Endodermal cell (in vitro differentiated cells): ENCODE results near the gene AMPD3. TPM values are rescaled to one million over a fixed set of nuclear protein-coding genes. Genes with fewer than 3 reads are reported as not detected.

Experiments used
- DNase-seq: peaks from one replicate; pipeline ENCODE4 v3.0.0-alpha.2; 2017
- H3K27ac ChIP-seq: 2 replicates; pipeline ENCODE4 v1.5.1; 2013; ENCODE audit warnings: mild to moderate bottlenecking, low read depth, low read length, moderate library complexity
- H3K27me3 ChIP-seq: 2 replicates; pipeline ENCODE4 v1.6.1; 2013; ENCODE audit warnings: mild to moderate bottlenecking, low read length, moderate library complexity; ENCODE audit not compliant: insufficient read depth, control insufficient read depth, poor library complexity, severe bottlenecking
- H3K36me3 ChIP-seq: 2 replicates; pipeline ENCODE4 v1.7.0; 2013; ENCODE audit warnings: mild to moderate bottlenecking, low read length, moderate library complexity; ENCODE audit not compliant: control insufficient read depth, insufficient read depth
- H3K4me1 ChIP-seq: one replicate; pipeline ENCODE4 v1.7.0; 2013; ENCODE audit warnings: low read length; ENCODE audit not compliant: control insufficient read depth, insufficient read depth
- H3K4me3 ChIP-seq: 2 replicates; pipeline ENCODE4 v1.5.1; 2013; ENCODE audit warnings: mild to moderate bottlenecking, low read length, moderate library complexity
- H3K9ac ChIP-seq: 2 replicates; pipeline ENCODE4 v1.6.1; 2013; ENCODE audit warnings: mild to moderate bottlenecking, low read length, moderate library complexity; ENCODE audit not compliant: poor library complexity, severe bottlenecking; ENCODE audit errors: extremely low read depth
- H3K9me3 ChIP-seq: 2 replicates; pipeline ENCODE4 v1.6.1; 2013; ENCODE audit warnings: mild to moderate bottlenecking, low read length, moderate library complexity; ENCODE audit not compliant: control insufficient read depth
- H3K27ac Mint-ChIP-seq: 2 replicates; pipeline ENCODE4 v1.8.0; 2020; ENCODE audit warnings: mixed read lengths
- H3K27me3 Mint-ChIP-seq: 2 replicates; pipeline ENCODE4 v1.8.0; 2021; ENCODE audit warnings: mild to moderate bottlenecking, mixed read lengths; ENCODE audit not compliant: insufficient read depth
- H3K36me3 Mint-ChIP-seq: 2 replicates; pipeline ENCODE4 v1.8.0; 2020; ENCODE audit warnings: low read depth, mixed read lengths
- H3K4me1 Mint-ChIP-seq: 2 replicates; pipeline ENCODE4 v1.8.0; 2020; ENCODE audit warnings: mixed read lengths
- H3K4me3 Mint-ChIP-seq: 2 replicates; pipeline ENCODE4 v1.8.0; 2020; ENCODE audit warnings: mild to moderate bottlenecking, moderate library complexity, mixed read lengths
- H3K9me3 Mint-ChIP-seq: 2 replicates; pipeline ENCODE4 v1.8.0; 2020; ENCODE audit warnings: mild to moderate bottlenecking, mixed read lengths
- CTCF ChIP-seq: fragments of 200-600 bp; sonication (generic); conservative IDR thresholded peaks from 2 replicates; pipeline ENCODE4 v1.5.0; 2021; ENCODE audit warnings: antibody characterized with exemption, mild to moderate bottlenecking
- WGBS, 2 experiments: methylation state at CpG; one replicate each; pipeline versions ENCODE4 v1.1.5 to v1.1.7; 2013; ENCODE audit warnings: missing lambda C conversion rate in 2 of 2, mixed read lengths in 1 of 2; ENCODE audit not compliant: insufficient coverage in 1 of 2, insufficient read length in 1 of 2; 5-methylcytosine and 5-hydroxymethylcytosine counted together
- total RNA-seq, 2 donors: library from RNA; stranded (reverse); fragmentation: NEBNext Ultra II Directional in 1 of 2; extraction: Animal tissue kit (Norgen Biotek cat#: 25700) in 1 of 2; gene quantifications; 2 replicates in 1 of 2; 3 replicates in 1 of 2; pipeline ENCODE4 v1.2.1, GENCODE V29; 2021

The AMPD3 gene
- total RNA-seq, 2 donors from 2014 or later: 7.1 to 7.9 TPM

- Histone ChIP-seq H3K27ac (no peak overlapping the region), H3K9me3 (peaks cover 9% of the 10 kb centered on the region), H3K36me3 (no peaks in the 10 kb centered on the region), H3K27me3 (no peaks in the 10 kb centered on the region), H3K4me3 (no peak overlapping the region), H3K9ac (no peak overlapping the region), H3K4me1 (no peaks in the 10 kb centered on the region)
- no peak overlapping the region for H3K27ac Mint-ChIP-seq
- peaks cover 2% of the 10 kb centered on the region for H3K27me3 Mint-ChIP-seq
- H3K36me3 Mint-ChIP-seq: no peaks in the 10 kb centered on the region
- H3K4me3 Mint-ChIP-seq: no peak overlapping the region
- no peak for TF ChIP-seq CTCF
- DNase-seq: no peak
- 80 to 88% methylated on average over 1 of the region's 1 CpG for WGBS, 2 experiments
- H3K4me1 Mint-ChIP-seq: peaks cover 5% of the 10 kb centered on the region
- peaks cover 12% of the 10 kb centered on the region for H3K9me3 Mint-ChIP-seq
These were observed 26.6 kb upstream of the AMPD3 start for GRCh38 chr11:10428453-10428852.

- H3K27me3 Mint-ChIP-seq: peaks cover 2% of the 10 kb centered on the region
- Histone ChIP-seq H3K27me3 (no peaks in the 10 kb centered on the region), H3K27ac (no peak overlapping the region), H3K4me3 (no peak overlapping the region), H3K9me3 (peaks cover 9% of the 10 kb centered on the region), H3K4me1 (no peaks in the 10 kb centered on the region), H3K9ac (no peak overlapping the region), H3K36me3 (no peaks in the 10 kb centered on the region)
- no peak for TF ChIP-seq CTCF
- DNase-seq: no peak
- no peaks in the 10 kb centered on the region for H3K36me3 Mint-ChIP-seq
- H3K9me3 Mint-ChIP-seq: peaks cover 12% of the 10 kb centered on the region
- H3K4me1 Mint-ChIP-seq: peaks cover 5% of the 10 kb centered on the region
- H3K4me3 Mint-ChIP-seq: no peak overlapping the region
- no peak overlapping the region for H3K27ac Mint-ChIP-seq
- 95 to 100% methylated on average over 2 of the region's 2 CpGs for WGBS, 2 experiments
These were observed 25.5 kb upstream of the AMPD3 start for GRCh38 chr11:10429526-10429925.

- no peak overlapping the region for H3K4me3 Mint-ChIP-seq
These were observed 22.6 kb upstream of the AMPD3 start for GRCh38 chr11:10432493-10432892.

More at GRCh38 chr11:10432493-10432892, 22.6 kb upstream of the AMPD3 start:
- Mint-ChIP-seq H3K4me1 (peaks cover 5% of the 10 kb centered on the region), H3K27ac (no peak overlapping the region), H3K36me3 (no peaks in the 10 kb centered on the region), H3K9me3 (no peaks in the 10 kb centered on the region), H3K27me3 (peaks cover 2% of the 10 kb centered on the region)
- 77% methylated on average over 1 of the region's 1 CpG; no CpG with 5 or more reads in 1 of the 2 experiments for WGBS, 2 experiments
- no peak for DNase-seq
- H3K36me3 ChIP-seq: no peaks in the 10 kb centered on the region
- no peak overlapping the region for H3K9ac ChIP-seq
- peaks cover 15% of the 10 kb centered on the region for H3K9me3 ChIP-seq
- no peaks in the 10 kb centered on the region for H3K4me1 ChIP-seq
- no peak for TF ChIP-seq CTCF
- no peak overlapping the region for H3K4me3 ChIP-seq
- no peaks in the 10 kb centered on the region for H3K27me3 ChIP-seq
- H3K27ac ChIP-seq: no peak overlapping the region
